ENCODE data around the gene CA11. TPM values are rescaled to one million over a fixed set of nuclear protein-coding genes. Genes with fewer than 3 reads are reported as not detected.

Gene CA11
- total RNA-seq, 1 donor from 2014 or later: 9.6 TPM

DNA sequence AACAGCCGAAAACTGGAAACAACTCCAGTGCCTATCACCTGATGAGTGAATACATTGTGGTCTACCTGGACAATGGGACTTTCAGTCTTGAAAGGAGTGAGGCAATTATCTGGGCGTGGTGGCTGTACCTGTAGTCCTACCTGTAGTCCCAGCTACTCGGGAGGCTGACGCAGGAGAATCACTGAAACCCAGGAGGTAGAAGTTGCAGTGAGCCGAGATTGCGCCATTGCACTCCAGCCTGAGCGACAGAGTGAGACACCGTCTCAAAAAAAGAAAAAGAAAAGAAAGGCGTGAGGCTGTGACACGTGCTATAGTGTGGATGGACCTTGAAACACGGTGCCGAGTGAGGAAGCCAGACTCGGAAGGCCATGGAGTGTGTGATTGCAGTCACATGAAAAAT lies 30.9 kb upstream of the CA11 start:
- Mint-ChIP-seq H3K27ac (no peak overlapping the region), H3K27me3 (peaks cover 27% of the 10 kb centered on the region), H3K4me1 (ENCODE audit: low read depth) (peaks cover 3% of the 10 kb centered on the region), H3K9me3 (ENCODE audit: low read depth) (no peaks in the 10 kb centered on the region), H3K4me3 (ENCODE audit: low read depth) (no peak overlapping the region), H3K36me3 (ENCODE audit: insufficient read depth) (no peaks in the 10 kb centered on the region)
- no peak for DNase-seq (ENCODE audit: low spot score, unreplicated experiment)
- TF ChIP-seq, protein P1, sequence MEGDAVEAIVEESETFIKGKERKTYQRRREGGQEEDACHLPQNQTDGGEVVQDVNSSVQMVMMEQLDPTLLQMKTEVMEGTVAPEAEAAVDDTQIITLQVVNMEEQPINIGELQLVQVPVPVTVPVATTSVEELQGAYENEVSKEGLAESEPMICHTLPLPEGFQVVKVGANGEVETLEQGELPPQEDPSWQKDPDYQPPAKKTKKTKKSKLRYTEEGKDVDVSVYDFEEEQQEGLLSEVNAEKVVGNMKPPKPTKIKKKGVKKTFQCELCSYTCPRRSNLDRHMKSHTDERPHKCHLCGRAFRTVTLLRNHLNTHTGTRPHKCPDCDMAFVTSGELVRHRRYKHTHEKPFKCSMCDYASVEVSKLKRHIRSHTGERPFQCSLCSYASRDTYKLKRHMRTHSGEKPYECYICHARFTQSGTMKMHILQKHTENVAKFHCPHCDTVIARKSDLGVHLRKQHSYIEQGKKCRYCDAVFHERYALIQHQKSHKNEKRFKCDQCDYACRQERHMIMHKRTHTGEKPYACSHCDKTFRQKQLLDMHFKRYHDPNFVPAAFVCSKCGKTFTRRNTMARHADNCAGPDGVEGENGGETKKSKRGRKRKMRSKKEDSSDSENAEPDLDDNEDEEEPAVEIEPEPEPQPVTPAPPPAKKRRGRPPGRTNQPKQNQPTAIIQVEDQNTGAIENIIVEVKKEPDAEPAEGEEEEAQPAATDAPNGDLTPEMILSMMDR (IDR thresholded peaks at IDR 0.05; ENCODE audit: unreplicated experiment): no peak

DNA sequence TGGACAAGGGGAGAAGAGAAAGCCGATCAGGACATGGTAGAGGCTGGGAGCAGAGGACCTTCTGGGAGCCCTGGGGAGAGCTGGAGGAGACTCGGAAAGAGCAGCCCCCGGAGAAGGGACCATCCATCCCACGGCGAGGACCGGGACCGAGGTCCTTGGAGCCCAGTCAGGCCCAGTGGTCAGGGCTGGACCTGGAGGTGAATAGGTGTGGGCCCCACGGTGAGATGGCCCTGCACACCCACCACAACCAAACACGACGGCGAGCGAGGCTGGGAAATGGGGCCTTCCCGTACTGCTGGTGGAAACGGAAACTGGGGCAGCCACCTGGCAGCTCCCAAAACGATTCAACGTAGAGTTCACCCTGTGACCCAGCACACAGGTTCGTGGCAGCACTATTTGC lies 30.5 kb upstream of the CA11 start:
- H3K4me1 Mint-ChIP-seq (ENCODE audit: low read depth): peaks cover 3% of the 10 kb centered on the region
- peaks cover 27% of the 10 kb centered on the region for H3K27me3 Mint-ChIP-seq
- TF ChIP-seq, protein P1 (IDR thresholded peaks at IDR 0.05; ENCODE audit: unreplicated experiment): no peak
- H3K27ac Mint-ChIP-seq: no peak overlapping the region
- no peaks in the 10 kb centered on the region for H3K9me3 Mint-ChIP-seq (ENCODE audit: low read depth)
- DNase-seq (ENCODE audit: low spot score, unreplicated experiment): no peak
- no peak overlapping the region for H3K4me3 Mint-ChIP-seq (ENCODE audit: low read depth)
- no peaks in the 10 kb centered on the region for H3K36me3 Mint-ChIP-seq (ENCODE audit: insufficient read depth)

DNA sequence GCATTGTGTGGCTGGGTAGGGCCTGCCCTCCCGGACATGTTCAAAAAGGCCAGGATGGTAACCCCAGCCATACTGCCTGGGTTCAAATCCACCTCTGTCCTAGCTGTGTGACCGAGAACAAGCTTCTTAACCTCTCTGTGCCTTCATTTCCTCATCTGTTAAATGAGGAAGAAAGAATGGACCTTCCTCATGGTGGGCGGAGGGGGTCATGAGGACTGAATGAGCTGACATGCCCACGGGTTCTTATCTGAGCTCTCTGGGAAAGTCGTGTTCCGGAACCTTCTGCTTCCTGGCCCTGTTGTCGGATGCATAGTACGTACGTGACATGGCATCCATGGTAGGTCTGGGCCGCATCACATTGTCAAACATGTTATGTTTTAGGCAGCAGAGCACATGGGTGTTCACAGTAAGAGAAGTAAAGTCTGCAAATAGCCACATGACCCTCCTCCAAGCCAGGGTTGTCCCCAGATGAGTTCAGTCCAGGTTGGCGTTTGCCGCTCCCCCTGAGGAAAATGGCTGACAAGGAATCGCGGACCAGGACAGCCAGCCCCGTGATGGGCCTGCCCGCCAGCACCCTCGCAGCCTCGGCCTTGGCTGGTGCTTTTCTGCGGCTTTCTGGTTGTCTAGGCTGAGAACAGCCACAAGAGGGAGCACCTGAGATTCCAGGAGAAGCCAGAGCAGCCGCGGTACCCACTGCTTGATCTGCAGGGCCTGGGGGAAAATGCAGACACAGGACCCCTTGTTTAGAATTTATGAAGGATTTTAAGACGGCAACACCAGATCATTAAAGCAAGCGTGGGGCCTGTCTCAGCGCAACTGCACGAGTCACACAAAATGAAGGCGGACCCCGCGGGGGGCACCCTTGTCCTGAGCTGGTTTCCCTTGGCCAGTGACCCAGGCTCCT lies 29.2 kb upstream of the CA11 start:
- Mint-ChIP-seq H3K4me3 (ENCODE audit: low read depth) (no peak overlapping the region), H3K4me1 (ENCODE audit: low read depth) (peaks cover 6% of the 10 kb centered on the region), H3K9me3 (ENCODE audit: low read depth) (no peaks in the 10 kb centered on the region), H3K27ac (no peak overlapping the region), H3K36me3 (ENCODE audit: insufficient read depth) (no peaks in the 10 kb centered on the region), H3K27me3 (peaks cover 27% of the 10 kb centered on the region)
- TF ChIP-seq, protein P1 (IDR thresholded peaks at IDR 0.05; ENCODE audit: unreplicated experiment): peak; percentile 85
- DNase-seq (ENCODE audit: low spot score, unreplicated experiment): peak; percentile 70

DNA sequence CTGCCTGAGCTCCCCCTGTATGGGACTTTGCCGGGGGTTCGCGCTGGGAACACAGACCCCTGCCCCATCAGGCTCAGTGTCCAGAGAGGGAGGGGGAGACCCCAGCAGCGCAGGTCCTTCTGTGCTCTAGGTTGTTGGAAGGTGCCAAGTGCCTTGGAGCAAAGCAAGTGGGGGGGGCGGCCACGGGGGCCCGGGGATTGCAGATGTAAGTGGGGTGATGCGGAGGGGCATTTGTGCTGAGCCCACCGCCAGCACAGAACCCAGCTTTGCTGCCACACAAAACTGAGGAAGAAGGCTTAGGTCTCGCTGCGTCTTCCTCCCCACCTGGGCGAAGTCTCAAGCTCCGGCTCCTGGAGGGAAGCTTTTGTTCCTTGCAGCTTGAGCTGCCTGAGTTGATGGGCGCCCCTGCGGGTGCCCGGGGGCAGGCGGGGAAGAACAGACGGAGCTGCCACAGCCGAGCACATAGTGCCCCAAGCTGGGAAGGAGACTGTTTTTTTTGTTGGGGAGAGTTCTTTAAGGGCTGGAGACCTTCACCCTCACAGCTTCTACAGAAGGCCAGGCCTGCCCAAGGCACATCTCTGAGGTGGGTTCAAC lies 28.3 kb upstream of the CA11 start:
- Mint-ChIP-seq H3K4me3 (ENCODE audit: low read depth) (no peak overlapping the region), H3K36me3 (ENCODE audit: insufficient read depth) (no peaks in the 10 kb centered on the region)
- no peak for DNase-seq (ENCODE audit: low spot score, unreplicated experiment)

DNA sequence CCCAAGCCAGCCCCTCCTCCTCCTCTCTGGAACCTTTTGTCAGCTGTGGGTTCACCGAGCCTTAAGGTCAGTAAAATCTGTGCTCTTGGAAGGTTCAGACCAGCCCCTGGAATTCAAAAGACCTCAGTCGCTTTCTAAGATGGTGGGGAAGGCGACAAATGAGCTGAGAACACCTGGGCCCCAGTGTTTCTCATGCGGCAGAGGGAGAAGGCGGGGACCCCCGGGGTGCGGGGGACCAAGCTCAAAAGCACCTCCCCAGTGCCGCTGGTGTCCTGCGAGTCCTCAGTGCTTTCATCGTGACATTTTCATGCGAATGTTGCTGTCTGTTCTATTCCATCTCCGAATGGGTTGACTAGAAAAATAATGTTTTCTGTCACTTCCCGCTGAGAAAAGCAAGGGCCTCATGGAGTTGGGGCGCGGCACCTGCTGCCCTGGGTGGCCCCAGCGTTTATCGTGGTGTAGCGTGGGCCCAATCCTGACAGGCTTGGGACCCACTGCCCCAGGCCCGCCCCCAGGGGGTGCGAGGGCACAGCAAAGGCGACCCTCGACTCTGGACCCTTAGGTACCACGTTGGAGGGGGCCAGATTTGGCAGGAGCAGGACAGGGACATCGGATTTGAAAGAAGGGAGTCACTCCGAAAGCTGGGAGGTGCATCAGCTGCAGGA lies 27.6 kb upstream of the CA11 start:
- no peak for DNase-seq (ENCODE audit: low spot score, unreplicated experiment)
- Mint-ChIP-seq H3K27me3 (peaks cover 30% of the 10 kb centered on the region), H3K9me3 (ENCODE audit: low read depth) (no peaks in the 10 kb centered on the region), H3K27ac (no peak overlapping the region), H3K4me3 (ENCODE audit: low read depth) (no peak overlapping the region), H3K4me1 (ENCODE audit: low read depth) (peaks cover 6% of the 10 kb centered on the region), H3K36me3 (ENCODE audit: insufficient read depth) (no peaks in the 10 kb centered on the region)
- TF ChIP-seq, protein P1 (IDR thresholded peaks at IDR 0.05; ENCODE audit: unreplicated experiment): no peak

More for the DNA sequence above, 28.3 kb upstream of the CA11 start:
- TF ChIP-seq, protein P1 (IDR thresholded peaks at IDR 0.05; ENCODE audit: unreplicated experiment): no peak
- H3K27ac Mint-ChIP-seq: no peak overlapping the region
- peaks cover 27% of the 10 kb centered on the region for H3K27me3 Mint-ChIP-seq
- H3K9me3 Mint-ChIP-seq (ENCODE audit: low read depth): no peaks in the 10 kb centered on the region
- peaks cover 6% of the 10 kb centered on the region for H3K4me1 Mint-ChIP-seq (ENCODE audit: low read depth)
